Measurements from ENCODE around the gene NT5C1B.

Gene NT5C1B

GRCh38 chr2:18518116-18519111 is 71.0 kb downstream of the NT5C1B start:
- TF ChIP-seq CTCF (IDR thresholded peaks at IDR 0.05; ENCODE audit: borderline replicate concordance, control extremely low read depth, extremely low read depth, insufficient read depth, missing control alignments) = no peak
- in situ Hi-C loops (cut with MboI; ENCODE audit: low sequenced_read_pairs, unreplicated experiment) = loop anchor here (25.0 kb wide), 1 partner anchor 844 kb away; the partner anchor contains the start of gene OSR1
- no peak for DNase-seq (ENCODE audit: low spot score)

- no peak for TF ChIP-seq CTCF (IDR thresholded peaks at IDR 0.05; ENCODE audit: borderline replicate concordance, control extremely low read depth, extremely low read depth, insufficient read depth, missing control alignments)
- no peak for DNase-seq (ENCODE audit: low spot score)
- in situ Hi-C loops (cut with MboI; ENCODE audit: low sequenced_read_pairs, unreplicated experiment) = loop anchor here (25.0 kb wide), 1 partner anchor 845 kb away; the partner anchor contains the start of gene OSR1
Observed at GRCh38 chr2:18517386-18517785, 72.0 kb downstream of the NT5C1B start.

- TF ChIP-seq CTCF (IDR thresholded peaks at IDR 0.05; ENCODE audit: borderline replicate concordance, control extremely low read depth, extremely low read depth, insufficient read depth, missing control alignments) = no peak
- in situ Hi-C loops (cut with MboI; ENCODE audit: low sequenced_read_pairs, unreplicated experiment) = loop anchor here (25.0 kb wide), 1 partner anchor 846 kb away; the partner anchor contains the start of gene OSR1
- DNase-seq (ENCODE audit: low spot score) = no peak
Observed at GRCh38 chr2:18516112-18516511, 73.3 kb downstream of the NT5C1B start.

GRCh38 chr2:18514526-18515461 is 74.6 kb downstream of the NT5C1B start:
- TF ChIP-seq CTCF (IDR thresholded peaks at IDR 0.05; ENCODE audit: borderline replicate concordance, control extremely low read depth, extremely low read depth, insufficient read depth, missing control alignments) = no peak
- in situ Hi-C loops (cut with MboI; ENCODE audit: low sequenced_read_pairs, unreplicated experiment) = loop anchor here (25.0 kb wide), 1 partner anchor 848 kb away; the partner anchor contains the start of gene OSR1
- DNase-seq (ENCODE audit: low spot score) = no peak

All from GM13976 (cell line).